ENCODE data around the gene SMR3B.

DNA sequence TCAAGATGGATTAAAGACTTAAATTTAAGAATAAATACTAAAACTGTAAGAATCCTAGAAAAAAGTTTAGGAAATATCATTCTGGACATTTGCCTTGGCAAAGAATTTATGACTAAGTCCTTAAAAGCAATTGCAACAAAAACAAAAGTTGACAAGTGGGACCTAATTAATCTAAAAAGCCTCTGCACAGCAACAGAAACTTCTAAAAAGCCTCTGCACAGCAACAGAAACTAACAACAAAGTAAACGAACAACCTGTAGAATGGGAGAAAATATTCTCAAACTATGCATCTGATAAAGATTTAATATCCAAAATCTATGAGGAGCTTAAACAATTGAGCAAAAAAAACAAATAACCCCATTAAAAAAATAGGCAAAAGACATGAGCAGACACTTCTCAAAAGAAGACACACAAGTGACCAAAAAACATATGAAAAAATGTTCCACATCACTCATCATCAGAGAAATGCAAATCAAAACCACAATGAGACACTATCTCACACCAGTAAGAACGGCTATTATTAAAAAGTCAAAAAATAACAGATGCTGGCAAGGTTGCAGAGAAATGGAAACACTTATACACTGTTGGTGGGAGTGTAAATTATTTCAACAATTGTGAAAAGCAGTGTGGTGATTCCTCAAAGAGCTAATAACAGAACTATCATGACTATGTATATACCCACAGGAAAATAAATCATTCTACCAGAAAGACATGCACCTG is 9.3 kb downstream of the SMR3B start:
- TF ChIP-seq, protein P1, sequence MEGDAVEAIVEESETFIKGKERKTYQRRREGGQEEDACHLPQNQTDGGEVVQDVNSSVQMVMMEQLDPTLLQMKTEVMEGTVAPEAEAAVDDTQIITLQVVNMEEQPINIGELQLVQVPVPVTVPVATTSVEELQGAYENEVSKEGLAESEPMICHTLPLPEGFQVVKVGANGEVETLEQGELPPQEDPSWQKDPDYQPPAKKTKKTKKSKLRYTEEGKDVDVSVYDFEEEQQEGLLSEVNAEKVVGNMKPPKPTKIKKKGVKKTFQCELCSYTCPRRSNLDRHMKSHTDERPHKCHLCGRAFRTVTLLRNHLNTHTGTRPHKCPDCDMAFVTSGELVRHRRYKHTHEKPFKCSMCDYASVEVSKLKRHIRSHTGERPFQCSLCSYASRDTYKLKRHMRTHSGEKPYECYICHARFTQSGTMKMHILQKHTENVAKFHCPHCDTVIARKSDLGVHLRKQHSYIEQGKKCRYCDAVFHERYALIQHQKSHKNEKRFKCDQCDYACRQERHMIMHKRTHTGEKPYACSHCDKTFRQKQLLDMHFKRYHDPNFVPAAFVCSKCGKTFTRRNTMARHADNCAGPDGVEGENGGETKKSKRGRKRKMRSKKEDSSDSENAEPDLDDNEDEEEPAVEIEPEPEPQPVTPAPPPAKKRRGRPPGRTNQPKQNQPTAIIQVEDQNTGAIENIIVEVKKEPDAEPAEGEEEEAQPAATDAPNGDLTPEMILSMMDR (IDR thresholded peaks at IDR 0.05) = no peak
- TF ChIP-seq POLR2A (IDR thresholded peaks at IDR 0.05) = no peak

Measured in right lobe of liver (tissue), 4 donors.